GM06990 (cell line): ENCODE results near the gene DEXI.

ENCODE experiments used
- DNase-seq: peaks from one replicate; pipeline ENCODE4 v3.0.0-alpha.2; 2011; ENCODE audit not compliant: insufficient read length; ENCODE audit errors: extremely low read depth
- H3K27me3 ChIP-seq: replicated peaks from 2 replicates; pipeline ENCODE4 v1.6.0; 2011; ENCODE audit warnings: low read length; ENCODE audit not compliant: control insufficient read depth, insufficient read depth
- H3K36me3 ChIP-seq: 2 replicates; pipeline ENCODE4 v1.5.1; 2011; ENCODE audit warnings: low read length; ENCODE audit not compliant: control insufficient read depth, insufficient read depth
- H3K4me3 ChIP-seq: replicated peaks from 2 replicates; pipeline ENCODE4 v1.5.1; 2011; ENCODE audit warnings: low read depth, mild to moderate bottlenecking, control low read depth, low read length
- TF ChIP-seq, protein P1 (sequence below): IDR thresholded peaks from 2 replicates; pipeline ENCODE4 v1.5.1; 2011; ENCODE audit warnings: low read length, control low read depth, mild to moderate bottlenecking, inconsistent platforms; ENCODE audit not compliant: insufficient read depth, poor library complexity, severe bottlenecking

DEXI gene

DNA sequence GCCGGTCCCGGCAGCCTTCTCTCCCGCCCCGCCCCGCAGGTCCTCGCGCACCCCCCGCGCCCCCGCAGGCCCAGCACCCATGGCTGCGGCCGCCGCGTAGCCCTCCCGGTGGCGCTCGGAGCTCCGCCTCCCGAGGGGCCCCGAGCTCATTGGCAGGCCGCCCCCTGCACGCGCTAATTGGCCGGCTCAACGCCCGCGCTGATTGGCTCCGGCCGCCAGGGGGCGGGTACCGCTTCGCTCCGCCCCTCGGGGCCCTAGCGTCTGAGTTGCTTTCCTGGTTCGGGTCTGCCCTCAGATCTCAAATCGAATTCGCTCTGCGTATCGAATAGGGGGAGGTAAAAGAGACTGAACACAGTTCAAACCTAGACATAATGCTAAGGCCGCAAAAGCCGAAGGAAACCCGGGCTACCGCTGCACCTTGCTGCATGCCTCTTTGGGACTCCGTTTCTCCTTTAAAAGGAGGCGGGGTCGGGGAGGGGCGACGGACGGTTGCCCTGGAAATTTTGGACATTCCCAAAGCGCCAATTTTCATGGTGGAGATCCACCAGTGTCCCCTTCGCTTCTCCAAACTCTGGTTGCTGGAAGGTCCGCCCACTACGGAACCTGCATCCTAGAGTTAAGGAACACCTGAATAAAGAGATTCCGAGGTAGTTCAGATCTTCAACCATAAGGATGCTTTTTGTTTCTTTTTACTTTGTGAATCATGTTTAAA is at the start of gene DEXI:
TSS of gene DEXI (minus strand) at position 117 of the 712 bp plus-strand sequence. CDS start 463 bp downstream, outside the sequence.
- TF ChIP-seq, protein P1, sequence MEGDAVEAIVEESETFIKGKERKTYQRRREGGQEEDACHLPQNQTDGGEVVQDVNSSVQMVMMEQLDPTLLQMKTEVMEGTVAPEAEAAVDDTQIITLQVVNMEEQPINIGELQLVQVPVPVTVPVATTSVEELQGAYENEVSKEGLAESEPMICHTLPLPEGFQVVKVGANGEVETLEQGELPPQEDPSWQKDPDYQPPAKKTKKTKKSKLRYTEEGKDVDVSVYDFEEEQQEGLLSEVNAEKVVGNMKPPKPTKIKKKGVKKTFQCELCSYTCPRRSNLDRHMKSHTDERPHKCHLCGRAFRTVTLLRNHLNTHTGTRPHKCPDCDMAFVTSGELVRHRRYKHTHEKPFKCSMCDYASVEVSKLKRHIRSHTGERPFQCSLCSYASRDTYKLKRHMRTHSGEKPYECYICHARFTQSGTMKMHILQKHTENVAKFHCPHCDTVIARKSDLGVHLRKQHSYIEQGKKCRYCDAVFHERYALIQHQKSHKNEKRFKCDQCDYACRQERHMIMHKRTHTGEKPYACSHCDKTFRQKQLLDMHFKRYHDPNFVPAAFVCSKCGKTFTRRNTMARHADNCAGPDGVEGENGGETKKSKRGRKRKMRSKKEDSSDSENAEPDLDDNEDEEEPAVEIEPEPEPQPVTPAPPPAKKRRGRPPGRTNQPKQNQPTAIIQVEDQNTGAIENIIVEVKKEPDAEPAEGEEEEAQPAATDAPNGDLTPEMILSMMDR = no peak
- peak; percentile 96 for DNase-seq
- H3K4me3 ChIP-seq = peak within 1 kb of the TSS; percentile 83

DNA sequence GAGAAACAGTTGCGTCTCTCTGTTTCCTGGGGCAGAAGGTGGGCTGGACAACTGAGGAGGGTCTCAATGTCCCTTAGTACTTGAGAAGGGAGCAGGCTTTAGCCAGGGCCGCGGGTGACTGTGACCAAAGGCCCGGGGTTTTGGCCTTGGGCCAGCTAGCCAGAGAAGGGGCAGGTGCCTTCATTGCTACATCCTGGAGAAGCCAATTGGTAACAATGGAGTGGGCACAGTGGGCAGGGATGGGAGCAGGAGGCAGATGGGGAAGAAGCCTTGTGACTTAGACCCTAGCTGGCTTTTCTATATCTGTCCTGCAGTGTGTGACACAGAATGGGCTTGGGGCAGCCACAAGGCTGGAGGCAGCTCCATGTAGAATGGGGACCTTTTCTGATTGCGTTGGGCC is 48.1 kb upstream of the DEXI start:
- TF ChIP-seq, protein P1 = no peak
- no peak overlapping the region for H3K4me3 ChIP-seq
- no peaks in the 10 kb centered on the region for H3K27me3 ChIP-seq
- H3K36me3 ChIP-seq = peaks cover 13% of the 10 kb centered on the region
- no peak for DNase-seq

More for the DNA sequence above, at the start of gene DEXI:
- Histone ChIP-seq H3K36me3 (no peaks in the 10 kb centered on the region), H3K27me3 (no peaks in the 10 kb centered on the region)

DNA sequence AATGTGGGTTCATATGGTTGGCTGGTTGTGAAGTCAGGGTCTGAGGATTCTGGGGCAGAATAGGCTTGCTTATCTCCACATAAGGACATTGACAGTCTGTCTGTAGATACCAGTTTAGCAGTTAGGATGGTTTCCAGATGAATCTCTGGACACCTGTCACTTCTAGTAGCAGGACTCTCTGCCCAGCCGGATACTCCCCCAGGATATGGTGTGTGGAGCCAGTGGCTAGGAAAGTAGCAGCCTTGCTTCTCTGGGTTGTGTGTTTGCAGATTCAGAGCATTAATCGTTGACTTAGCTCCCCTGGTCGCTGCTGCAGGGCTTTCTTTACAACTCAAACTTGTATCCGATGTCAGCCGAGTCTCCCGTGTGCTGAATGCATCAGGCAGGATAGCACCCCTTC is 47.3 kb upstream of the DEXI start:
- DNase-seq = no peak
- TF ChIP-seq, protein P1 = no peak
- Histone ChIP-seq H3K36me3 (peaks cover 13% of the 10 kb centered on the region), H3K27me3 (no peaks in the 10 kb centered on the region), H3K4me3 (no peak overlapping the region)

DNA sequence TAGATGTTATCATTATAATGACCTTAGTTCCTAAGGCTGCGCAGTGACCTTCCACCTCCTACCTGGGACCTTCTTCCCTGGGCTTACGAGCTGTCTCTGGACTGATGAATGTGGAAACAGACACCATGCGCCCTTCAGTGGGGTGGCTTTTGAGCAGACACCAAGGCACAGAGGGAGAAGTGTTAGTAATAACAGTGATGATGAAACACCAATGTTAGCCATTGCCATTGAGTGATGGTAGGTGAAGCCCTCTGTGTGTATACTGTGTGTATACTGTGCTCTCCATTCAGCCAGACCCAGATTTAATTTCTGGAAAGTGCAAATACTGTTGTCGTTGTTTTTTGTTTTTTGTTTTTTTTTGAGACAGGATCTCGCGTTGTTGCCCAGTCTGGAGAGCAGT is 46.6 kb upstream of the DEXI start:
- Histone ChIP-seq H3K27me3 (no peaks in the 10 kb centered on the region), H3K36me3 (peaks cover 8% of the 10 kb centered on the region)

DNA sequence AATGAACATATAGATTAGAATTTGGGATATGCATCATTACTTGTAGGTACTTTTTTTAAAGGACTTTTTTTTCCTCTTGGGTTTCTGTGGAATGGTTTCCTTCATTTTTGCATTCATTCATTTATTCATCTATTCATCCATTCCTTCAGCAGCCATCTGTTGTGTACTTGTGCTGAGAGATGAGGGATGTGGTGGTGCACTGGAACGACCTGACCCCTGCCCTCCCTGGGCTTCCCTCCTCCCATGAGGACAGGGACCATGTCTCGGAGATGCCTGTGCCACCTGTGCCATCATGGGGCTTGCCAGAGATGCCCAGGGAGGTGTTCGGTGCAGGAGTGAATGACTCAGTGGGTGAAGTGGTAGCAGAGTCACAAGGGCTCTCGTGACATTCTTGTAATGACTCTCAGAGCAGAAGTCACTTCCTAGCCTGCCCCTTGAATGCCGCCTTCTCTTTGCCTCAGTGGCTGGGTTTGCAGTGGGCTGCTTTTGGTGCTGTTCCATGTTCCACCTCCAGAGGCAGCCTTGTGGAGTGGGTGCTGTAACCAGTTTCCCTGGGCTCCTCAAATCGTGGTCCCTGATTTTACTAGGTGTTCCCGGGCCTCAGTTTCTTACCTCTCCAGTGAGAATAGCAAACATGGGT is 46.0 kb upstream of the DEXI start:
- H3K36me3 ChIP-seq = peaks cover 6% of the 10 kb centered on the region
- no peak overlapping the region for H3K4me3 ChIP-seq
- TF ChIP-seq, protein P1 = peak; percentile 56
- peak; percentile 48 for DNase-seq
- no peaks in the 10 kb centered on the region for H3K27me3 ChIP-seq

More for the DNA sequence above, 46.6 kb upstream of the DEXI start:
- TF ChIP-seq, protein P1 = no peak
- H3K4me3 ChIP-seq = no peak overlapping the region
- DNase-seq = no peak
